Measurements from ENCODE around the gene BTBD16.

- TF ChIP-seq SUZ12 (IDR thresholded peaks at IDR 0.05; ENCODE audit: extremely low read depth, insufficient read depth, insufficient read length) (no peak), ZNF274 (IDR thresholded peaks at IDR 0.05; ENCODE audit: low read depth, low read length) (no peak)
These were observed 110.6 kb downstream of the BTBD16 start for GRCh38 chr10:122381680-122382079.
